Vagina (tissue), 2 donors: Measurements from ENCODE around the gene ZSCAN18. TPM values are rescaled to one million over a fixed set of nuclear protein-coding genes. Genes with fewer than 3 reads are reported as not detected.

Experiments
- DNase-seq, 2 donors: peaks; one replicate each; pipeline ENCODE4 v3.0.0-alpha.2; 2017; ENCODE audit errors: extremely low spot score in 2 of 2
- H3K27ac ChIP-seq: fragments of 200-600 bp; sonication (generic); one replicate; pipeline ENCODE4 v1.5.1; 2019
- H3K27me3 ChIP-seq: fragments of 200-600 bp; sonication (generic); one replicate; pipeline ENCODE4 v1.5.1; 2019
- H3K36me3 ChIP-seq, 2 donors: fragments of 200-600 bp; sonication (generic); one replicate each; pipeline ENCODE4 v1.5.1; 2017 to 2019
- H3K4me1 ChIP-seq: fragments of 200-600 bp; sonication (generic); one replicate; pipeline ENCODE4 v1.5.1; 2019
- H3K4me3 ChIP-seq, 2 donors: fragments of 200-600 bp; sonication (generic); 1 replicate in 1 of 2; 2 replicates in 1 of 2; pipeline ENCODE4 v1.5.1; 2016 to 2019
- H3K9me3 ChIP-seq: fragments of 200-600 bp; sonication (generic); one replicate; pipeline ENCODE4 v1.5.1; 2019
- POLR2A ChIP-seq, 2 donors: fragments of 450-650 bp; IDR thresholded peaks; one replicate each; pipeline ENCODE4 v1.6.1; 2017; ENCODE audit warnings: antibody characterized with exemption in 2 of 2, mild to moderate bottlenecking in 2 of 2, moderate library complexity in 2 of 2
- POLR2AphosphoS5 ChIP-seq, 2 donors: sonication (generic); formaldehyde crosslinking; IDR thresholded peaks; one replicate each; pipeline ENCODE4 v1.9.0; 2017; ENCODE audit warnings: antibody characterized with exemption in 2 of 2, mild to moderate bottlenecking in 2 of 2, low read depth in 1 of 2; ENCODE audit not compliant: insufficient read depth in 1 of 2
- intact Hi-C: fragments of 100-400 bp; cut with DNase I; formaldehyde crosslinking; loops from one replicate; pipeline ENCODE4 v1.15.1; 2023
- total RNA-seq: library from RNA; depleted of rRNA; stranded (reverse); fragments of >200 nt; gene quantifications from one replicate; pipeline ENCODE4 v1.2.3, GENCODE V29; 2016
- TF ChIP-seq, protein P1 (sequence below), 3 experiments: fragments of 450-650 bp in 2 of 3; fragments of 200-600 bp in 1 of 3; sonication (generic) in 1 of 3; IDR thresholded peaks; one replicate each; pipeline ENCODE4 v1.5.1; 2017 to 2019; ENCODE audit warnings: antibody characterized with exemption in 3 of 3, mild to moderate bottlenecking in 2 of 3, moderate library complexity in 2 of 3

ZSCAN18 gene
- total RNA-seq, 1 donor from 2014 or later = 61.4 TPM

DNA sequence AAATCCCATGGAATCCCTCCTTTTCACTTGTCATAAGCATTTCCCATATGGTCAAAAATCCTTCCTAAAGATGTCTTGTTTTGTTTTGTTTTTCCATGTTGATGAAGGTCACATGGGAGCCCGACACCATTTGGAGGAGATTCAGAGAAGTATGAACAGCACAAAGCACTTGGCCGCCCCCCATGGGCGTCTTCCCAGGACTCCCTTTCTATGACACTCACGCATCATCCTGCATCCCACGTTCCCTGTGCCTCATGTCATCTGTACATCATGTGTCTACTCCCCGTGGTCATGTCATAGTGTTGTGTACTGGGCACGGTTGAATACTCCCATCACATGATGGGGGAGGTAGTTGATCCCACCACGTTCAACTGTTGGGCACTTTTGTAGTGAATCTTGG lies 62.2 kb downstream of the ZSCAN18 start:
- Histone ChIP-seq H3K27me3 (no peaks in the 10 kb centered on the region), H3K9me3 (no peaks in the 10 kb centered on the region), H3K4me1 (no peaks in the 10 kb centered on the region), H3K4me3 (no peak overlapping the region), H3K27ac (no peak overlapping the region), H3K36me3 (no peaks in the 10 kb centered on the region)
- intact Hi-C loops = no loop called here
- TF ChIP-seq POLR2AphosphoS5 (IDR thresholded peaks at IDR 0.05; ENCODE audit: insufficient read depth in 1 of 2, low read depth in 1 of 2) = no peak
- TF ChIP-seq, protein P1, sequence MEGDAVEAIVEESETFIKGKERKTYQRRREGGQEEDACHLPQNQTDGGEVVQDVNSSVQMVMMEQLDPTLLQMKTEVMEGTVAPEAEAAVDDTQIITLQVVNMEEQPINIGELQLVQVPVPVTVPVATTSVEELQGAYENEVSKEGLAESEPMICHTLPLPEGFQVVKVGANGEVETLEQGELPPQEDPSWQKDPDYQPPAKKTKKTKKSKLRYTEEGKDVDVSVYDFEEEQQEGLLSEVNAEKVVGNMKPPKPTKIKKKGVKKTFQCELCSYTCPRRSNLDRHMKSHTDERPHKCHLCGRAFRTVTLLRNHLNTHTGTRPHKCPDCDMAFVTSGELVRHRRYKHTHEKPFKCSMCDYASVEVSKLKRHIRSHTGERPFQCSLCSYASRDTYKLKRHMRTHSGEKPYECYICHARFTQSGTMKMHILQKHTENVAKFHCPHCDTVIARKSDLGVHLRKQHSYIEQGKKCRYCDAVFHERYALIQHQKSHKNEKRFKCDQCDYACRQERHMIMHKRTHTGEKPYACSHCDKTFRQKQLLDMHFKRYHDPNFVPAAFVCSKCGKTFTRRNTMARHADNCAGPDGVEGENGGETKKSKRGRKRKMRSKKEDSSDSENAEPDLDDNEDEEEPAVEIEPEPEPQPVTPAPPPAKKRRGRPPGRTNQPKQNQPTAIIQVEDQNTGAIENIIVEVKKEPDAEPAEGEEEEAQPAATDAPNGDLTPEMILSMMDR (IDR thresholded peaks at IDR 0.05) = no peak
- TF ChIP-seq POLR2A (IDR thresholded peaks at IDR 0.05) = no peak
- DNase-seq = no peak

DNA sequence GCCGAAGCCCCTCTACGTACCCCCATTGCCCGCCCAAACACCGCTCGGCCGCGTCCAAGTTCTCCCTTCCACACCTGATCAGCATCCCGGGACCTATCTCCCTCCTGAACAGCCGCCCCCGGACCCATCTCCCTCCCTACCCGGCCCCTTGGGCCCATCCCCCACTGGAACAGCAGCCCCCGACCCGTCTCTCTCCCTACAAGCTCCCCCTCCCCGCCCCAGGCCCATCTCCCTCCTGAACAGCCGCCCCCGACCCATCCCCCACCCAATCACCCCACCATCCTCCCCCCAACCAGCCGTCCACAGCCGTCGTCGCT lies 63.6 kb downstream of the ZSCAN18 start:
- H3K4me1 ChIP-seq = no peaks in the 10 kb centered on the region
- H3K36me3 ChIP-seq = no peaks in the 10 kb centered on the region
- TF ChIP-seq, protein P1 (IDR thresholded peaks at IDR 0.05) = no peak
- no peak for TF ChIP-seq POLR2A (IDR thresholded peaks at IDR 0.05)
- H3K27me3 ChIP-seq = no peaks in the 10 kb centered on the region
- H3K9me3 ChIP-seq = no peaks in the 10 kb centered on the region
- intact Hi-C loops = no loop called here
- no peak overlapping the region for H3K27ac ChIP-seq
- no peak for DNase-seq
- peak overlapping the region; percentile 46 to 51 for H3K4me3 ChIP-seq

Other genes starting within 250 kb of the ZSCAN18 start
- 17.7 TPM for gene ZNF587, start 248.4 kb downstream of the ZSCAN18 start, total RNA-seq
- 13.3 TPM for gene ZNF814, start 209.2 kb downstream of the ZSCAN18 start, total RNA-seq
- 7.9 TPM for gene ZNF417, start 181.6 kb downstream of the ZSCAN18 start, total RNA-seq
- 3.2 TPM for gene ZNF418, start 162.8 kb downstream of the ZSCAN18 start, total RNA-seq
- gene ZNF256, start 150.5 kb downstream of the ZSCAN18 start, total RNA-seq = 3.7 TPM
- 2.9 TPM for gene C19orf18, start 123.7 kb downstream of the ZSCAN18 start, total RNA-seq
- 10.1 TPM for gene ZNF606, start 95.4 kb downstream of the ZSCAN18 start, total RNA-seq
- gene ZSCAN1, start 64.2 kb downstream of the ZSCAN18 start, total RNA-seq = not detected
- 5.4 TPM for gene ZNF135, start 38.9 kb downstream of the ZSCAN18 start, total RNA-seq
- 9.6 TPM for gene ZNF329, start 52.6 kb upstream of the ZSCAN18 start, total RNA-seq
- 19.6 TPM for gene ZNF274, start 84.8 kb upstream of the ZSCAN18 start, total RNA-seq
- 20.1 TPM for gene ZNF544, start 130.7 kb upstream of the ZSCAN18 start, total RNA-seq
- gene ZNF8, start 180.7 kb upstream of the ZSCAN18 start, total RNA-seq = 6.4 TPM
- 45.9 TPM for gene ERVK3-1, start 207.1 kb upstream of the ZSCAN18 start, total RNA-seq
- 3.9 TPM for gene ZSCAN22, start 228.8 kb upstream of the ZSCAN18 start, total RNA-seq